ENCODE measurements around the gene CNNM1. TPM values are rescaled to one million over a fixed set of nuclear protein-coding genes. Genes with fewer than 3 reads are reported as not detected.

CNNM1 gene
- total and polyA plus RNA-seq, 2 experiments from 2014 or later, result 2.2 to 3.8 TPM

DNA sequence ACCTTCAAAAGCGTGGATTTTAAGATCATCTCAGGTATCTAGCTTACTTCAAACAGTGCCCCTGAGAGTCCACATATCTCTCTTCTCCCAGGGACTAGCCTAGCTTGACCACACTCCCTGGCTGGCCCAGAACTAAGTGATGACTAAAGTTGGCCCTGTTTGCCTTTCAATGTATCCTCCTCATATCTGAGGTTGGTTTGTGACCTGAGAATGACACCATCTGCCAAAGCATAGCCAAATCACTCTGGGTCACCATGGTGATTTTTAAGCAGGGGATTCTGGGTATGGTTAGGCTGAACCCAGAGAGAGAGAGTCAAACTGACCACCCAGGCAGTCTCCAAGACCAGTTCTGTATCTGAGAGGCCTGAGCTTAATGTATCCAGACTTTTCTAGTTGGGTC lies 16.2 kb downstream of the CNNM1 start:
- WGBS (ENCODE audit: low lambda C conversion rate, missing lambda C conversion rate), result 96% methylated on average over 1 of the region's 1 CpG
- no peaks in the 10 kb centered on the region for H3K4me1 ChIP-seq (ENCODE audit: insufficient read depth)
- no peaks in the 10 kb centered on the region for H3K36me3 ChIP-seq (replicated peaks; ENCODE audit: insufficient read depth, low read depth)
- H3K9me3 ChIP-seq (ENCODE audit: low read depth), result no peaks in the 10 kb centered on the region
- no peaks in the 10 kb centered on the region for H3K79me2 ChIP-seq
- no peak for DNase-seq (ENCODE audit: low spot score)
- H3K27ac ChIP-seq, result no peak overlapping the region
- no peak overlapping the region for H2AFZ ChIP-seq
- TF ChIP-seq EZH2phosphoT487 (IDR thresholded peaks at IDR 0.05; ENCODE audit: low read depth, severe bottlenecking, unreplicated experiment) (no peak), EZH2 (IDR thresholded peaks at IDR 0.05; ENCODE audit: borderline replicate concordance) (no peak), CTCF (IDR thresholded peaks at IDR 0.05; ENCODE audit: poor library complexity) (no peak)
- no peaks in the 10 kb centered on the region for H3K9me2 ChIP-seq (replicated peaks; ENCODE audit: insufficient read depth)
- H3K27me3 ChIP-seq, result no peaks in the 10 kb centered on the region
- no peak overlapping the region for H3K4me3 ChIP-seq
- H3K4me2 ChIP-seq, result no peak overlapping the region
- H4K20me1 ChIP-seq (ENCODE audit: insufficient read depth, poor library complexity, severe bottlenecking), result no peaks in the 10 kb centered on the region

DNA sequence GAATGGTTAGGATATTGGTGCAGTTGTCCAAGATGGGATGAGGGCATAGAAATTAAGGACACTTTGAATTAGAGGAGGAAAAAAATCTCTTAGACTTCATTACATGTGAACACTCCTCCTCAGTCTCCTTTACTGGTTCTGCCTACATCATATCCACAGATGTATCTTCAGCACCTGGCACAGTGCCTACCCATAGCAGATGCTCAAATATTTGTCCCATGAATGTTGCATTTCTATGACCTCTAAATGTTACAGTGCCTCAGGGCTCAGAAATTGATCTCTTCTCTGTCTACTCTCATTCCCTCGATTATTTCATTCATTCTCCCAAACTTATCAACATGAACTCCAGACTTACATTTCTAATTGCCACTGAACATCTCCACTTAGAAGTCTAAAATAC lies 17.1 kb downstream of the CNNM1 start:
- Histone ChIP-seq H3K4me2 (no peak overlapping the region), H3K4me3 (no peak overlapping the region), H3K79me2 (no peaks in the 10 kb centered on the region), H3K36me3 (replicated peaks; ENCODE audit: insufficient read depth, low read depth) (no peaks in the 10 kb centered on the region), H2AFZ (no peak overlapping the region), H3K27me3 (no peaks in the 10 kb centered on the region), H3K4me1 (ENCODE audit: insufficient read depth) (no peaks in the 10 kb centered on the region), H4K20me1 (ENCODE audit: insufficient read depth, poor library complexity, severe bottlenecking) (no peaks in the 10 kb centered on the region), H3K9me3 (ENCODE audit: low read depth) (no peaks in the 10 kb centered on the region), H3K9me2 (replicated peaks; ENCODE audit: insufficient read depth) (no peaks in the 10 kb centered on the region), H3K27ac (no peak overlapping the region)
- TF ChIP-seq CTCF (IDR thresholded peaks at IDR 0.05; ENCODE audit: poor library complexity) (no peak), EZH2 (IDR thresholded peaks at IDR 0.05; ENCODE audit: borderline replicate concordance) (no peak), EZH2phosphoT487 (IDR thresholded peaks at IDR 0.05; ENCODE audit: low read depth, severe bottlenecking, unreplicated experiment) (no peak)
- WGBS (ENCODE audit: low lambda C conversion rate, missing lambda C conversion rate), result 91% methylated on average over 1 of the region's 1 CpG
- DNase-seq (ENCODE audit: low spot score), result no peak

- H2AFZ ChIP-seq, result no peak overlapping the region
- no peak overlapping the region for H3K4me3 ChIP-seq
- no peaks in the 10 kb centered on the region for H3K9me2 ChIP-seq (replicated peaks; ENCODE audit: insufficient read depth)
- no peaks in the 10 kb centered on the region for H4K20me1 ChIP-seq (ENCODE audit: insufficient read depth, poor library complexity, severe bottlenecking)
- no peak for TF ChIP-seq CTCF (IDR thresholded peaks at IDR 0.05; ENCODE audit: poor library complexity)
- no peak for TF ChIP-seq EZH2phosphoT487 (IDR thresholded peaks at IDR 0.05; ENCODE audit: low read depth, severe bottlenecking, unreplicated experiment)
- no peak for TF ChIP-seq EZH2 (IDR thresholded peaks at IDR 0.05; ENCODE audit: borderline replicate concordance)
- H3K79me2 ChIP-seq, result no peaks in the 10 kb centered on the region
- no peaks in the 10 kb centered on the region for H3K36me3 ChIP-seq (replicated peaks; ENCODE audit: insufficient read depth, low read depth)
- H3K27ac ChIP-seq, result no peak overlapping the region
- H3K9me3 ChIP-seq (ENCODE audit: low read depth), result no peaks in the 10 kb centered on the region
- DNase-seq (ENCODE audit: low spot score), result no peak
- WGBS (ENCODE audit: low lambda C conversion rate, missing lambda C conversion rate), result 82% methylated on average over 5 of the region's 5 CpGs
- H3K4me1 ChIP-seq (ENCODE audit: insufficient read depth), result no peaks in the 10 kb centered on the region
- no peak overlapping the region for H3K4me2 ChIP-seq
- peaks cover 2% of the 10 kb centered on the region for H3K27me3 ChIP-seq
Measured at GRCh38 chr10:99347672-99348071, 18.5 kb downstream of the CNNM1 start.

DNA sequence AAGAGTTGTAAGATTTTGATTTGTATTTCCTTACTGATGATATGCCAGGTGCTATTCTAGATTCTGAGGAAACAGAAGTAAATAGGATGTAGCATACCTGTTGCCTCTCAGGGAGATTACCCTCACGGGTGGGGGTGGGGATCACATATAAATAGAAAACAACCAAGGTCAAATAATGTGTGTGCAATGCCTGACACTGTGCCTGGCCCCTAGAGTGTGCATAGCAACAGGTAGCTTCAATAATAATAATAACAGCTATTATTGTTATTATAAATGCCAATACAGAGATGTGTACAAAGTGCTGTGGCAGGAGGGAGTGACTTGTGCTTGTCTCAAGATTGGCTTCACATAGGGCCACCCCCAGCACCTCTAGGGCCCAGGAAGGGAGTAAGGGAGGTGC lies 24.0 kb downstream of the CNNM1 start:
- Histone ChIP-seq H3K27me3 (peaks cover 14% of the 10 kb centered on the region), H3K79me2 (no peaks in the 10 kb centered on the region), H3K4me1 (ENCODE audit: insufficient read depth) (peaks cover 5% of the 10 kb centered on the region), H3K9me3 (ENCODE audit: low read depth) (no peaks in the 10 kb centered on the region), H3K36me3 (replicated peaks; ENCODE audit: insufficient read depth, low read depth) (no peaks in the 10 kb centered on the region), H4K20me1 (ENCODE audit: insufficient read depth, poor library complexity, severe bottlenecking) (no peaks in the 10 kb centered on the region), H3K4me2 (no peak overlapping the region), H3K27ac (no peak overlapping the region), H3K9me2 (replicated peaks; ENCODE audit: insufficient read depth) (no peaks in the 10 kb centered on the region), H2AFZ (no peak overlapping the region), H3K4me3 (no peak overlapping the region)
- DNase-seq (ENCODE audit: low spot score), result no peak
- TF ChIP-seq EZH2 (IDR thresholded peaks at IDR 0.05; ENCODE audit: borderline replicate concordance), result no peak
- no peak for TF ChIP-seq CTCF (IDR thresholded peaks at IDR 0.05; ENCODE audit: poor library complexity)
- TF ChIP-seq EZH2phosphoT487 (IDR thresholded peaks at IDR 0.05; ENCODE audit: low read depth, severe bottlenecking, unreplicated experiment), result no peak
- WGBS (ENCODE audit: low lambda C conversion rate, missing lambda C conversion rate), result 73% methylated on average over 1 of the region's 1 CpG
